LoVo (cell line): ENCODE measurements around the gene LMF2.

Experiments used
- DNase-seq: peaks from one replicate; pipeline ENCODE4 v3.0.0-alpha.2; 2016; ENCODE audit warnings: low spot score

Gene LMF2, protein sequence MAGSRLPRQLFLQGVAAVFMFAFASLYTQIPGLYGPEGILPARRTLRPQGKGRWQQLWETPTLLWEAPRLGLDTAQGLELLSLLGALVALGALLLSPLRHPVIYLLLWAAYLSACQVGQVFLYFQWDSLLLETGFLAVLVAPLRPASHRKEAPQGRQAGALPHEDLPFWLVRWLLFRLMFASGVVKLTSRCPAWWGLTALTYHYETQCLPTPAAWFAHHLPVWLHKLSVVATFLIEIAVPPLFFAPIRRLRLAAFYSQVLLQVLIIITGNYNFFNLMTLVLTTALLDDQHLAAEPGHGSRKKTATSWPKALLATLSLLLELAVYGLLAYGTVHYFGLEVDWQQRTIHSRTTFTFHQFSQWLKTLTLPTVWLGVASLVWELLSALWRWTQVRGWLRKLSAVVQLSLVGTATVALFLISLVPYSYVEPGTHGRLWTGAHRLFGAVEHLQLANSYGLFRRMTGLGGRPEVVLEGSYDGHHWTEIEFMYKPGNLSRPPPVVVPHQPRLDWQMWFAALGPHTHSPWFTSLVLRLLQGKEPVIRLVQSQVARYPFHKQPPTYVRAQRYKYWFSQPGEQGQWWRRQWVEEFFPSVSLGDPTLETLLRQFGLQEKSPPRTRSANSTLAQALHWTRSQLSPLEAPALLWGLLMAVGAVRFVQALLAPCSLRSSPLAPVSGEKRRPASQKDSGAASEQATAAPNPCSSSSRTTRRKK

DNA sequence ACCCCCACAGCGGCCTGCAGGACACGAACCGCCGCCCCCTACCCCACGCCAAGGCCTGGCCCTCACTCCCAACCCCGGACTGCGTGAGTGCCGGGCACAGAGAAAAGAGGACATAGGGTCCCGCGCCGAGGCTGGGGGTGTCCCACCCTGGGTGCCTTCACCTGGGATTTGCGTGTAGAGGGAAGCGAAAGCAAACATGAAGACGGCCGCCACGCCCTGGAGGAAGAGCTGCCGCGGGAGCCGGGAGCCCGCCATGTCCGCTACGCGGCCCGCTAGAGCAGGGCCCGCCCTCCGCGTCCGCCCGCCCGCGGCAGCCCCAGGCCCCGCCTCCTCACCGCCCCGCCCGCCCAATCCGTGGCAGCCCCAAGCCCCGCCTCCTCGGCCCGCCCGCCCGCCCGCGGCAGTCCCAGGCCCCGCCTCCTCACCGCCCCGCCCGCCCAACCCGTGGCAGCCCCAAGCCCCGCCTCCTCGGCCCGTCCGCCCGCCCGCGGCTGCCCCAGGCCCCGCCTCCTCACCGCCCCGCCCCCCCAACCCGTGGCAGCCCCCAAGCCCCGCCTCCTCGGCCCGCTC is at the start of gene LMF2:
LMF2 (minus strand) TSS at position 282 of the 570 bp plus-strand sequence; CDS start at position 255, 27 bp downstream.
- DNase-seq, result peak; percentile 84

DNA sequence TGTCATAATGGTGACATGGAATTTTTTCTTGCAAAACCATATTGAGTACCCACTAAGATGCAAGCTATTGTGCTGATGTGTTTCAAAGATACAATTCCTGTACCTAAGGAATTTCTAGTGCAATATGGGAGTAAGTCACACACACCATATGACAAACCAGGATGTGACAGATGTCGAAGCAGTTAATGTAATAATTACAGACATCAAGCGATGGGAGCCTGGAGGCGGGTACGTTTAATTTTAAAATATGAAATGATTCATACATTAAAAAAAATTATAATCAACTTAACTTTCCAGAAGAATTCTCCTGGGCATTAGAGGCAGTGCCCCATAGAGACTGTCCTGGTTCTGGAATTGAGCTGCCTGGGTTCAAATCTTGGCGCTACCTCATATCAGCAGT is 49.2 kb upstream of the LMF2 start:
- DNase-seq, result no peak

DNA sequence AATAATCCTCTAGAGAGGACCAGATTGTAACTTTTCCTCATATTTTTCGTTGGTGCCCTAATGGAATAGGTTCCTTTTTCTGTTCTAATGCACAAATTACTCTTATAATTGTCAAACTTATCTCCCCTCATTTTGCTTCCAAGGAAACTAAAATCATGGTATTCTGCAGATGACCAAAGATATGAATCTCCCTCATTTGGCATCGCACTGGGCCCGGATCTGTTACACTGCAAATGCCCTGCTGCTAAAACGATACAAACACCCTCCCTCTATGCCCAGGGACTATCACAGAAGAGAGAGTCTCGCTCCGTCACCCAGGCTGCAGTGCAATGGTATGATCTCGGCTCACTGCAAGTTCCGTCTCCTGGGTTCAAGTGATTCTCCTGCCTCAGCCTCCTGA is 45.8 kb upstream of the LMF2 start:
- DNase-seq, result no peak

DNA sequence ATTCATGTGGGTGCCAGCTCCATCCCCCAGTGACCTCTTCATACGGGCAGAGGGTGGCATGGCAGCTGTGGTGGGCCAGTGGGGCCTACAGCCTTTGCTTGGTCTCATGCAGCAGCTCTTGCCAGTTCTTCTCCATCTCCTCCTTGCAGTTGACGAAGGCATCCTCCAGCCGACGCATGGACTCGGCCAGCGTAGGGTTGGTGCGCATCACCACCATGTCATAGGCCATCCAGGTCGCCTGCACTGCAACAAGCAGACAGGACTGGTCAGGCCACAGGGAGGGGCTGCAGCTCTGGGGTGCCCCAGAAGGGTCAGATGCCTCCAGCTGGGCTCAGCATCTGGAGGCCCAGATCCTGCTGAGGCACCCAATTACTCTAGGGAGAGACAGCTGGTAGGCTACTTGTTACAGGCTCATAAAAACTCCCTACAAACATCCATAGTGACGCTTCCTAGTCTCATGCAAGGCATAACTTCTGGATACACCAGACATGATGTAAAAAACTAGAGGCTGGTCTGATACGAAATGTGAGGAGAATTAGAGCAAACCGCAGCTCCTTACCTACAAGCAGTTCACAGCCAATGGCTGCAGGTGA is 43.8 kb upstream of the LMF2 start:
- DNase-seq, result no peak

DNA sequence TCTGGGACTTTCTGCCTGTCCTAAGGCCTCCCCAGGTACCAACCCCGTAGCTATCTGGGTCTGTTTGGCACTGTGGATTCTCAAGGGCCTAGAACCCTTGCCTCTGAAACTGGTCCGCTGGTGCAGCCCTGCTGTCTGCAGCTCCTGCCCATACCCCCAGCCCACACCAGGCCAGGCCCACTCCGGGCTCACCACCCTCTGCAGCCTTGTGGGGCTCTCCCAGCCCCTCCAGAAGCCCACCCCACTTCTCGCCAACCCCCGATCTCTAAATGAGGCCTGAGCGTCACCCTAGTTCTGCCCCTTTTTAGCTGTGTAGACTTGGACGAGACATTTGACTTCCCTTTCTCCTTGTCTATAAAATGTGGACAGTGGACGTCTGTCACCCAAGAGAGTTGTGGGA is 42.9 kb upstream of the LMF2 start:
- DNase-seq, result no peak

DNA sequence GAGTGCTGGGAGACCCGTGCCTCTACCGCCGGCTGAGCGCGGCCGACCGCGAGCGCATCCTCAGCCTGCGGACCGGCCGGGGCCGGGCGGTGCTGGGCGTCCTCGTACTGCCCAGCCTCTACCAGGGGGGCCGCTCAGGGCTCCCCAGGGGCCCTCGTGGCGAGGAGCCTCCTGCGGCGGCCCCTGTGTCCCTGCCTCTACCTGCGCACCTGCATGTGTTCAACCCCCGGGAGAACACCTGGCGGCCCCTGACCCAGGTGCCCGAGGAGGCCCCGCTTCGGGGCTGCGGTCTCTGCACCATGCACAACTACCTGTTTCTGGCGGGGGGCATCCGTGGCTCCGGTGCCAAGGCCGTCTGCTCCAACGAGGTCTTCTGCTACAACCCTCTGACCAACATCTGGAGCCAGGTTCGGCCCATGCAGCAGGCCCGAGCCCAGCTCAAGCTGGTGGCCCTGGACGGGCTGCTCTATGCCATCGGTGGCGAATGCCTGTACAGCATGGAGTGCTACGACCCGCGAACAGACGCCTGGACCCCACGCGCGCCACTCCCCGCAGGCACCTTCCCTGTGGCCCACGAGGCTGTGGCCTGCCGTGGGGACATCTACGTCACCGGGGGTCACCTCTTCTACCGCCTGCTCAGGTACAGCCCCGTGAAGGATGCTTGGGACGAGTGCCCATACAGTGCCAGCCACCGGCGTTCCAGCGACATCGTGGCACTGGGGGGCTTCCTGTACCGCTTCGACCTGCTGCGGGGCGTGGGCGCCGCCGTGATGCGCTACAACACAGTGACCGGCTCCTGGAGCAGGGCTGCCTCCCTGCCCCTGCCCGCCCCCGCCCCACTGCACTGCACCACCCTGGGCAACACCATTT is 41.7 kb upstream of the LMF2 start:
- no peak for DNase-seq

DNA sequence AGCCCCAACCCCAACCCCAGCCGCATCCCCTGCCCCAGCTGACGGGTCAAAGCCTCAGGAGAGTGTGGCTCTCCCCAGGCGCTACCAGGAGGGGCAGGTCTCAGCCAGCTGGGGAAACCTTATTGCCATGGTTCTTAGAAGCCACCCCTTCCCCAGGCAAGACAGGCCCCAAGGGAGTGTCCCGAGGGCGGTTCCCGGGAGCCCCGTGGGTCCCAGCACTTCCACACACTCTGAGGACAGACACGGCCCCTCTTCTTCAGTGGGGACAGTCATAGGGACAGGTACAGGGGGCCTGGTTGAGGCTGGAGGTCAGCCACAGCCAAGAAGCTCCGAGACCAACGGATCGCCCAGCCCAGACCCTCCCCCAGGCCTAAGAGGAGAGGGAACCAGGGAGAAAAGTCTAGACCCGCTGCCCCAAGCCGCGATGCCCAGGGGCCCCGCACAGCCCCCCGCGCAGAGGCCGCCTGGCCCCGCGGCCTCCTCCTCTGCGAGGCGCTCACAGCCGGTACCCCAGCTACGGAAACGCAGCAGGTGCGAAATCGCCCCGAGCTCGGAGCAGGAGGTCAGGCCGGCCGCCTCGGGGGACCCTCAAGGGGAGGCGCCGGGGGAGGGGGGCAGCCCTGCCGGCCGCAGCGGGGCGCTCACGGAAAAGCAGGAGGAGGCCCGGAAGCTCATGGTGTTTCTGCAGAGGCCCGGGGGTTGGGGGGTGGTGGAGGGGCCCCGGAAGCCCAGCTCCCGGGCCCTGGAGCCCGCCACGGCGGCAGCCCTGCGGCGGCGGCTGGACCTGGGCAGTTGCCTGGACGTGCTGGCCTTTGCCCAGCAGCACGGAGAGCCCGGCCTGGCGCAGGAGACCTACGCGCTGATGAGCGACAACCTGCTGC is 40.8 kb upstream of the LMF2 start:
- no peak for DNase-seq

DNA sequence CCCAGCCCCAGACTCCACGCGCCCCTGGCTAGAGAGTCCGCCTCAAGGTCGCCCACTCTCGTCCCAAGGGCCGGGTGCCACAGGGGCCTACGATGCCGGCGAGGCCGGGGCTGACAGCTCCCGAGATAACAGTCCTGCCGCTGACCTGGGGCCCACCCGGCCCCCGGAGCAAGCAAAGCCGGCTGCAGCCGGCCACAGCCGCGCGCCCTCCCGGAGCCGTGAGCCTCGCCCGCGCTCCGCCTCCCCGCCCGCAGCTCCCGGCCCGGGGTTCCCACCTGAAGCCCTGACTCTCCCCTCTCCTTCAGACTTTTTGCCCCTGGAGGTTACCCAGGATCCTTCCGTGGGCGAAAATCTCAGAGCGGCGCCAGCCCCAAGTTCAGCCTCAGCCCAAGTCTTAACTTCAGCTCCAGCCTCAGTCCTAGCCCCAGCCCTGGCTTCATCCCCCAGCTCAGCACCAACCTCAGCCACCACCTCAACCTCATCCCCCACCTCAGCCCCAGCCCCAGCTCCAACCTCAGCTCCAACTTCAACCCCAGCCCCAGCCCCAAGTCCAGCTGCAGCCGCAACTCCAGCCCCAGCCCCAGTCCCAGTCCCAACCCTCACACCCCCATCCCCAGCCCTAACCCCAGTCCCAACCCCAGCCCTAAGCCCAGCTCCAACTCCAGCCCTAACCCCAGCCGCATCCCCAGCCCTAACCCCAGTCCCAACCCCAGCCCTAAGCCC is 39.9 kb upstream of the LMF2 start:
- no peak for DNase-seq

DNA sequence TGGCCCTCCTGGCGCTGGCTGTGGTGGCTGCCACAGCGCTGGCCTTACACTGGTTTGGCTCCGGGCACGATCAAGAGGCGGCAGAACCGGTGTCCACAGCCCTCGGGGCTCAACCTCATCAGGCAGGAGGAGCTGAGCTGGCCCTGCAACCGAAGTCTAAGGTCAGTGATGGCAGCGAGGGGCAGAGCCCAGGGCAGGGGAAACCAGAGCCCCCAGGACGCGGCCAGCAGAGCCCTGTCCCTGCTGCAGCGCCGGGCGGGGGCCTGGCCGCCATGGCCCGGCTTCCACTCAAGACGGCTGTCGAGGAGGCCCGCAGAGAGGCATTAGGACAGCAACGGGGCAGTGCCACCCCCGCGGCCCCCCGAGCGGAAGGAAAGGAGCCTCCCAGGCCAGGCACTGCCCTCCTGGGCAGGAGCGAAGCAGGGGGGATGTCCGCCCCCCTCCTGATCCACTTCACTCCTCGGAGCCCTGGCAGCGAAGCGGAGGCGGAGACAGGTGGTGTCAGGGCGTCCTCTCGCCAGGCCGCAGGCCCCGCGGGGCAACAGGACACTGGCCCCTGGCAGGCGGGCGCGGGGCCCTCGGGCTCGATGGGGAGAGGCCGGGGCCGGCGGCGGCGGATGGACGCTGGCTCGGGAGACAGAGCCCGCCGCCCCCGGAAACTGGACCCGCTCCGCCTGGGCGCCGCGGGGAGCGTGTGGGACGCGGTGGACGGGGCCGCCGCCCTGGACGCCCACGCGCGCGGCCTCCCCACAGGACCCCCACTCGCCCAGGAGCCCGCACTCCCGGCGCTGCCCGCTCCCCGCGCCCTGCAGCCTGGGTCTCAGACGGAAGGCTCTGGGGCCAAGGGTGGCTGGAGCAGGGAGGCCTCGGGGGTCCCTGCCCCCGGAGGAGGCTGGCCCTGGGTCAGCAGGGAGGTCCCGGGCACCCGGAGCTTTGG is 39.1 kb upstream of the LMF2 start:
- no peak for DNase-seq

DNA sequence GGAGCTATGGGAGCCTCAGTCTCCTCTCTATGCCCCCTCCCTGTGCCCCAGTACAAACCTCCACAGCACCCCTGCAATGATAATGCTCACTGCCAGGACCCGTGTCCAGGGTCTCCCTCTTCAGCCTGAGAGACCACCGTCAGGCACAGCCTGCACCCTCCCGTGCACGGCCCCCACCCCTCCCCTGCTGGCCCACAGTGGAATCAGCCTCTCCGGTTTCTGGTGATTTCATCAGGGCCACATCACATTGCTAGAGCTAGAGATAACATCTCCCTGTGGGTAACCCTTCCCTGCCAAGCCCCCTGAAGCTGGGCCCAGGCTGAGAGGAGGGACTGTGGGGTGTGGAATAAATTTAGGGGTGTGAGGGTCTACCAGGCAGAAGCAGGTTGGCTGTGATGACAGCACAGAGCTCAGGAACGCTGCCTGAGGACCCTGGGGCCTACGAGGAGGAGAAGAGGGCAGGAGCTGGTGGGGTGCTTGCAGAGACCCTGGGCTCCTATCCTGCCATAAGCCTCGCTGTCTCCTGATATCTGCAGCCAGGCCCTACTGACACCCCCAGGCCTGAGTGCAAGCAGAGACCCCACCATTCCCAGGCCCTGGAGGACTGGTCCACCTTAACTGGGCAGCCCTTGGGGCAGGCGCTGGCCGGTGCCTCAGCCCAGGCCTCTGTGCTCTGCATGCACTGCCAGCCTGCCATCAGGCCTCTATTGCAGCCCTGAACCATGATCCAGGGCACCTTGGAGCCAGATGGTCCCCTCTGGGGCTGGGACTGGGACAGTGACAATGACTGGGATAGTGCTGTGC is 38.2 kb upstream of the LMF2 start, which contains the start of gene KLHDC7B:
KLHDC7B (plus strand) TSS at position 378 of the 804 bp plus-strand sequence; CDS start at position 723, 345 bp downstream.
- no peak for DNase-seq

DNA sequence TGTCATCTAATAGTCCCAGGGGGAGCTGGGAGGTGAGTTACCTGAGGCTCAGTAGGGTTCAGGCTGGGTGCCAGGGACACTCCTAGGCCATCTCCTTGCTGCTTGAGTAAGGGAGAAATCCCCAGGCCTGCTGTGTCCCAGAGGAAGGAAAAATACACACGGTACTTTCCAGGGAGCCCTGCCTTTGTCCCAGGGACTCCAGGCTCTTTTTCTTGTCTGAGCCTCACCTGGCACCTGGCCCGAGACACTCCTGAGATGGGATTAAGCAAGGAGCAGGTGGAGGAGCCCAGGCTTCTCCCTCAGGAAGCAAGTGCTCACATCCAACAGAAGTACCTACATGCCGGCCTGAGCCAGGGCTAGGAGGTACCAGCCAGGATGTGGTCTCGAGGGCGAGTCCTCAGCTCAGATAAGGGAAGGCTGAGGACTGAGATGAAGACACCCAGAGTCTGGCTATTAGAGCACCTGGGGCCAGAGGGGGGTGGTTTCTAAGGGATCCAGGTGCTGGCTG is 37.3 kb upstream of the LMF2 start:
- DNase-seq, result peak; percentile 38

DNA sequence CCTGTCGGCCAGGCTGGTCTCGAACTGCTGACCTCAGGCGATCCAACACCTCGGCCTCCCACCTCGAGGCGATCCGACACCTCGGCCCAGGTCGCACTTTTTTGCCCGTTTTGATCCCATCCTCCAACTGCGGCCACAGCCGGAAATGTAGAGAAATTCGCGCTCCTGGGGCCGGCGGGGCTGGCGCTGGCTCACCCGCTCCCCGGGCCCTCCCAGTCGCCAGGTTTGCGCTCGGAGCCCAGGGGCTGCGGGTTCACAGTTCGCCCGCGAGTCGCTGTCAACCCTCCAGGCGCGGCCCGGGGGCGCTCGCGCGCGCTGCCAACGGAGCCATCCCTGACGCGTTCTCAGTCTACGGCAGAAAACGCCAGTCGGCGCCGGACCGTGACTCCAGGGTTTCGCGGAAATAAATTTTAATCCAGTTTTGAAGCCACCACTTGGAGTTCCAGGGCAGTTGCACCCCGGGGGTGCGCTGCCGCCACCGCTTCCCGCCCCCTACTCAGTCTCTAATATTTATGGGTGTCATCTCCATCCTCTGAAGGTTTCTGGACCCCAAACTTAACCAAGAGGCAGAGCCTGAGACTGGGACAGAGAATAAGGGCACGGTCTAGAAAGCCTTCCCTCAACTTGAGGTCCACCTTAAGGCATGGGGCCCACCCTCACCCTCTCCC is 36.7 kb upstream of the LMF2 start:
- DNase-seq, result peak; percentile 84

DNA sequence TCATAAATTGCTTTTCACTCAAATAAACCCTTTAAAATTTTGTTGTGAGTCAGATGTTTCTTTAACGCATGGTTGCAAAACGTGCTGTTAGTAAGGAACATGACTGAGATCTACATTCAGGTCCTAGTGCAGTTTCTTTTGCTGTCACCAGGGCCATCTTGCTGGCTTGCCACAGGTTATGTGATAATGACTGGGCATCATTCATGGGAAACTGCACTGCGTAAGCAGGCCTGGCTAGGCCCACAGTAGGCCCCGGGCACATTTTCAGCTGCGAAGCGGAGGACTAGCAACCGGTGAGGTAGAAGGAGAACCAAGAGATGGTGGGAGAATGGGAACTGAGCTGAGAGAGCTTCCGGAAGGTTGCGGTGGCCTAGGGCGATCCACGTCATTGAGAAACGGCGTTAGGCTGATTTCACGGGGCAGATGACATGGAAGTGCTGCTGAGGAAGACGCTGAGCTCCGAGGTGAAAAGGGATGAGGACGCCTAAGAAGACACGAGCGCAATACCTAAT is 35.0 kb upstream of the LMF2 start:
- no peak for DNase-seq

DNA sequence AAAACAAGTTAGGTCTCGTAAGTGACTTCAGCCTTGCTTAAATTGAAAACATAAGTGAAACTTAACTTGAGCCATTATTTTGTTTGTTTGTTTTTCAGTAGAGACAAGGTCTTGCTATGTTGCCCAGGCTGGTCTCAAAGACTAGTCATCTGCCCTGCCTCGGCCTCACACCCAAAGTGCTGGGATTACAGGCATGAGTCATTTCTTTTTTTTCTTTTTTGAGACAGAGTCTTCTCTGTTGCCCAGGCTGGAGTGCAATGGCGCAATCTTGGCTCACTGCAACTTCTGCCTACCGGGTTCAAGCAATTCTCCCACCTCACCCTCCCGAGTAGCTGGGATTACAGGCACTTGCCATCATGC is 34.1 kb upstream of the LMF2 start:
- DNase-seq, result peak; percentile 74

DNA sequence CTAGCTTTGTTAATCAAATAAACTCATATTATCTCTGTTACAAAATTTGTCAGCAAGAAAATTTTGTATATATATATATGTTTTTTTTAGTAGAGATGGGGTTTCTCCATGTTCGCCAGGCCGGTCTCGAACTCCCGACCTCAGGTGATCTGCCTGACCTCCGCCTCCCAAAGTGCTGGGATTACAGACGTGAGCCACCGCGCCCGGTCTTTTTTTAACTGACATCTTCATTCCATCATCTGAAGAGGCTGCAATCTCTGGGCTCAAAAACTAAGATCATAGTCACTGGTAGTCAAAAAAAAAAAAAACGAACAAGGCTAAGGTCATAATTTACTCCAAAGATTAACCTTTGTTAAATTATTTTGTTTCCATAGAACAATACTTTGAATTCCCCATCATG is 32.9 kb upstream of the LMF2 start:
- no peak for DNase-seq

DNA sequence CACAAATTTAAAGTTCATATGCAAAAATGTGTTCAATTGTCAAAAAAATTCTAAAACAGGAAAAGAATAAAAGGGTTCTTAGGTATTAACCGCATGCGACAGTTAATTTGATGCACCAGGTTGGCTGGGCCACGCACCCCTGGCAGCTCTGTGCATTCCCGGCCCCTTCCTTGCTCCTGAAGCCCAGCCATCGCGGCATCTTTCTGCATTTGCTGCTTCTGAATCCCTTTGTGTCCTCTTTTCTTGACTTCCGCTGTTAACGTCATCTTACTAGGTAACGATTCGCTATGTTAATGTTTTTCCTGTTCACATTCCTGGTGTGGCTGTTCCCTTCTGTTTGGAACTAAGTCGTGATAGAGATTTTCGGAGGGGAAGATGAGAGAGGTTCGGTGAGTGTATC is 30.3 kb upstream of the LMF2 start:
- DNase-seq, result no peak

DNA sequence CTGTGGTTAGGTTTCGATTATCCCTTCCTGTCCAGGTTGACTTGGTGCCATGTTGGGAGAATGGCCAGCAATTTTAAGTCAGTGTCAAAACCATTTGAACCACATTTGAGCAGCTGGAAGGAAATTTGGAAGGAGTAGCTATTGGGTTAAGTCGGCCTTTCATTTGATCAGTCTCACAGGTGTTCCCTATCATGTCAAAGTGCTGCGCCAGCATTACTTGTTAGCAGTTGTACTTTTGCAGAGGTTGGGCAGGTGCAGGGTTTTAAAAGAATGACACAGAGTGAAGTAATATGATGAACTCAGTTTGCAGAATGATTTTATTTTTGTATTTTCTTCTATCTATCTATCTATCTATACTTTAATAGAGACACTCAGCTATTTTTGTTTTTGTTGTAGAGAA is 28.7 kb upstream of the LMF2 start:
- no peak for DNase-seq
